Mesenchymal stem cell (in vitro differentiated cells and primary cell): Measurements from ENCODE around the gene TRAM2.

Source experiments
- DNase-seq: peaks from one replicate; pipeline ENCODE4 v3.0.0-alpha.2; 2013
- H2AFZ ChIP-seq: one replicate; pipeline ENCODE4 v1.6.1; 2013; ENCODE audit warnings: low read depth, mild to moderate bottlenecking, control low read depth, inconsistent platforms, low read length, moderate library complexity
- H2AK5ac ChIP-seq: 2 replicates; pipeline ENCODE4 v1.6.1; 2013; ENCODE audit warnings: low read length, moderate library complexity, mild to moderate bottlenecking, inconsistent platforms; ENCODE audit not compliant: severe bottlenecking
- H2BK120ac ChIP-seq: one replicate; pipeline ENCODE4 v1.6.1; 2013; ENCODE audit warnings: low read depth, mild to moderate bottlenecking, inconsistent platforms, low read length, moderate library complexity
- H2BK12ac ChIP-seq, 2 experiments: one replicate each; pipeline ENCODE4 v1.6.1; 2013; ENCODE audit warnings: inconsistent platforms in 2 of 2, low read length in 2 of 2, mild to moderate bottlenecking in 2 of 2, moderate library complexity in 2 of 2, control low read depth in 1 of 2
- H2BK15ac ChIP-seq: one replicate; pipeline ENCODE4 v1.6.1; 2013; ENCODE audit warnings: mild to moderate bottlenecking, low read depth, inconsistent platforms; ENCODE audit not compliant: poor library complexity, severe bottlenecking
- H2BK5ac ChIP-seq: 2 replicates; pipeline ENCODE4 v1.6.1; 2013; ENCODE audit warnings: low read depth, mild to moderate bottlenecking, low read length, control low read depth, inconsistent platforms; ENCODE audit not compliant: poor library complexity, severe bottlenecking
- H3K14ac ChIP-seq, 2 experiments: one replicate each; pipeline ENCODE4 v1.6.1; 2013; ENCODE audit warnings: inconsistent platforms in 2 of 2, low read length in 2 of 2, control low read depth in 1 of 2, mild to moderate bottlenecking in 1 of 2, moderate library complexity in 1 of 2
- H3K18ac ChIP-seq, 2 experiments: one replicate each; pipeline ENCODE4 v1.6.1; 2013; ENCODE audit warnings: inconsistent platforms in 2 of 2, low read length in 2 of 2, control low read depth in 1 of 2, low read depth in 1 of 2, mild to moderate bottlenecking in 1 of 2
- H3K23ac ChIP-seq, 2 experiments: one replicate each; pipeline ENCODE4 v1.6.1; 2013; ENCODE audit warnings: inconsistent platforms in 2 of 2, low read length in 2 of 2, mild to moderate bottlenecking in 2 of 2, moderate library complexity in 2 of 2, control low read depth in 1 of 2
- H3K27ac ChIP-seq: 2 replicates; pipeline ENCODE4 v1.5.1; 2013; ENCODE audit warnings: mild to moderate bottlenecking, moderate library complexity, low read length, control low read depth, inconsistent platforms; ENCODE audit not compliant: poor library complexity, severe bottlenecking
- H3K27me3 ChIP-seq, 2 experiments: 2 replicates each; pipeline versions ENCODE4 v1.6.1 to v1.7.0; 2013; ENCODE audit warnings: low read length in 2 of 2, mild to moderate bottlenecking in 2 of 2, moderate library complexity in 2 of 2, control low read depth in 1 of 2, inconsistent platforms in 1 of 2; ENCODE audit not compliant: control insufficient read depth in 1 of 2, insufficient read depth in 1 of 2
- H3K36me3 ChIP-seq, 2 experiments: 2 replicates each; pipeline versions ENCODE4 v1.6.1 to v1.7.0; 2013; ENCODE audit warnings: low read length in 2 of 2, control low read depth in 1 of 2, inconsistent platforms in 1 of 2, low read depth in 1 of 2, mild to moderate bottlenecking in 1 of 2; ENCODE audit not compliant: insufficient read depth in 2 of 2, control insufficient read depth in 1 of 2
- H3K4ac ChIP-seq, 2 experiments: one replicate each; pipeline ENCODE4 v1.6.1; 2013; ENCODE audit warnings: inconsistent platforms in 2 of 2, low read length in 2 of 2, mild to moderate bottlenecking in 2 of 2, moderate library complexity in 2 of 2, control low read depth in 1 of 2, low read depth in 1 of 2
- H3K4me1 ChIP-seq: 2 replicates; pipeline ENCODE4 v1.6.1; 2013; ENCODE audit warnings: low read depth, low read length, control low read depth; ENCODE audit not compliant: control insufficient read depth, insufficient read depth
- H3K4me2 ChIP-seq: 2 replicates; pipeline ENCODE4 v1.6.1; 2013; ENCODE audit warnings: low read length, mild to moderate bottlenecking, inconsistent platforms; ENCODE audit not compliant: poor library complexity, severe bottlenecking
- H3K4me3 ChIP-seq, 2 experiments: 2 replicates each; pipeline versions ENCODE4 v1.5.1 to v1.7.0; 2013; ENCODE audit warnings: low read length in 2 of 2, mild to moderate bottlenecking in 2 of 2, control low read depth in 1 of 2, low read depth in 1 of 2; ENCODE audit not compliant: insufficient read depth in 1 of 2
- H3K79me1 ChIP-seq: replicated peaks from 2 replicates; pipeline ENCODE4 v1.6.1; 2013; ENCODE audit warnings: mild to moderate bottlenecking, control low read depth, low read length, inconsistent platforms; ENCODE audit not compliant: poor library complexity, severe bottlenecking
- H3K9ac ChIP-seq: 2 replicates; pipeline ENCODE4 v1.7.0; 2013; ENCODE audit warnings: mild to moderate bottlenecking, low read length, moderate library complexity
- H3K9me3 ChIP-seq: 2 replicates; pipeline ENCODE4 v1.7.0; 2013; ENCODE audit warnings: mild to moderate bottlenecking, low read length; ENCODE audit not compliant: control insufficient read depth
- H4K8ac ChIP-seq: one replicate; pipeline ENCODE4 v1.6.1; 2013; ENCODE audit warnings: inconsistent platforms, mild to moderate bottlenecking, low read length, moderate library complexity
- H4K91ac ChIP-seq: one replicate; pipeline ENCODE4 v1.6.1; 2013; ENCODE audit warnings: mild to moderate bottlenecking, low read length, inconsistent platforms
- WGBS: methylation state at CpG from one replicate; pipeline ENCODE4 v1.1.7; 2013; ENCODE audit warnings: mixed read lengths; 5-methylcytosine and 5-hydroxymethylcytosine counted together

Gene TRAM2

DNA sequence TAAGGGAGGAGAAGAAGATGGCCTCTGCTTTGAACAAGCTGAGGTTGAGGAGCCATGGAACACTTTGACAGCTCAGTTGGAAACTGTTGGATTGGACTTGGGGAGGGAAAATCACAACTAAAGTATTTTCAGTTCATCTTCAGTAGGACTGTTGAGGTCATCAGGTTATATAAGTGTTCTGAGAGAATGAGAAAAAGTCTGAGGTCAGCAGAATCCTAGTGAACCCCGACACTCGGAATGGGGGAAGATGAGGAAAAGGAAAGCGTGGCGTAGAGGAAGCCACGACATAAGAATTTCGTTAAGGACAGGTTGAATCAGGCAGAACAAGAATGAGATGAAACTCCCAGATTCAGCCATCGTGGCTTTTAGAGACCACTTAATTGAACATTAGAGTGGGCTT is 4.0 kb upstream of the TRAM2 start:
- no peak overlapping the region for H4K8ac ChIP-seq
- H3K18ac ChIP-seq = peak overlapping the region in 1 of 2 experiments; percentile 79
- DNase-seq = no peak
- H3K27ac ChIP-seq = no peak overlapping the region
- no peak overlapping the region for H3K4me2 ChIP-seq
- peaks cover 2 to 35% of the 10 kb centered on the region in 2 experiments for H3K36me3 ChIP-seq
- H2BK12ac ChIP-seq = no peak overlapping the region
- no peaks in the 10 kb centered on the region for H3K79me1 ChIP-seq
- no peak overlapping the region for H2BK120ac ChIP-seq
- no peak overlapping the region for H3K23ac ChIP-seq
- 98% methylated on average over 7 of the region's 7 CpGs for WGBS
- H2BK5ac ChIP-seq = no peak overlapping the region
- no peak overlapping the region for H3K14ac ChIP-seq
- H3K4me3 ChIP-seq = no peak overlapping the region
- H2AK5ac ChIP-seq = no peak overlapping the region
- H3K9me3 ChIP-seq = no peaks in the 10 kb centered on the region
- no peak overlapping the region for H2BK15ac ChIP-seq
- no peaks in the 10 kb centered on the region for H3K27me3 ChIP-seq
- no peak overlapping the region for H2AFZ ChIP-seq
- H3K9ac ChIP-seq = no peak overlapping the region
- H3K4ac ChIP-seq = no peak overlapping the region
- H4K91ac ChIP-seq = no peak overlapping the region
- peaks cover 3% of the 10 kb centered on the region for H3K4me1 ChIP-seq

DNA sequence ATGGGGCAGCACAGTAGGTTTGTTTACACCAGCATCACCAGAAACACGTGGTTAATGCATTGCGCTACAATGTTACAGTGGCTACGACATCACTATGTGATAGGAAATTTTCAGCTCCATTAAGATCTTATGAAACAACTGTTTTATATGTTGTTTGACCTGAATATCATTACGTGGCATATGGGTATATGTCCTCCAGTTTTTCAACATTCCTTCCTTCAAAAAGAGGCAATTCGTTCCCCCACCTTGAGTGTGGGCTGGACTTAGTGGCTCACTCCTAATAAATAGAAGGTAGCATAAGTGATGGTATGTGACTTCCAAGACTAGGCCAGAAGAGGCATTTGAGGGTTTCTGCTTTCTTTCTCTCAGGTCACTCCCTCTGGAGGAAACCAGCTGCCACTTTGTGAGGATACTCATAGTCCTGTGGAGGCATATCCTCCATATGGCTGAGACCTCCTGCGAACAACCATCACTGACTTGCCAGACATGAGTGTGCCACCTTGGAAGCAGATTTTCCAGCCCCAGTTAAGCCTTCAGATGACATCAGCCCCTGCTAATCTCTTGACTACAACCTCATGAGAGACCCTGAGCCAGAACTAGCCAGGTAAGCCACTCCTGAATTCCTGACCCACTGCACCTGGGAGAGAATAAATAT is 2.3 kb upstream of the TRAM2 start:
- no peak overlapping the region for H2BK5ac ChIP-seq
- H2BK15ac ChIP-seq = no peak overlapping the region
- peaks cover 2 to 32% of the 10 kb centered on the region in 2 experiments for H3K36me3 ChIP-seq
- no peak overlapping the region for H4K8ac ChIP-seq
- H3K4me3 ChIP-seq = no peak overlapping the region
- H4K91ac ChIP-seq = no peak overlapping the region
- H2AFZ ChIP-seq = no peak overlapping the region
- peak overlapping the region in 1 of 2 experiments; percentile 66 for H2BK12ac ChIP-seq
- H3K23ac ChIP-seq = no peak overlapping the region
- no peak overlapping the region for H3K27ac ChIP-seq
- H3K4ac ChIP-seq = no peak overlapping the region
- H2BK120ac ChIP-seq = no peak overlapping the region
- WGBS = 97% methylated on average over 5 of the region's 6 CpGs
- no peak overlapping the region for H3K14ac ChIP-seq
- peaks cover 5% of the 10 kb centered on the region for H3K4me1 ChIP-seq
- DNase-seq = no peak
- no peaks in the 10 kb centered on the region for H3K27me3 ChIP-seq
- no peak overlapping the region for H2AK5ac ChIP-seq
- no peaks in the 10 kb centered on the region for H3K79me1 ChIP-seq
- no peak overlapping the region for H3K18ac ChIP-seq
- no peak overlapping the region for H3K9ac ChIP-seq
- H3K4me2 ChIP-seq = no peak overlapping the region
- no peaks in the 10 kb centered on the region for H3K9me3 ChIP-seq

DNA sequence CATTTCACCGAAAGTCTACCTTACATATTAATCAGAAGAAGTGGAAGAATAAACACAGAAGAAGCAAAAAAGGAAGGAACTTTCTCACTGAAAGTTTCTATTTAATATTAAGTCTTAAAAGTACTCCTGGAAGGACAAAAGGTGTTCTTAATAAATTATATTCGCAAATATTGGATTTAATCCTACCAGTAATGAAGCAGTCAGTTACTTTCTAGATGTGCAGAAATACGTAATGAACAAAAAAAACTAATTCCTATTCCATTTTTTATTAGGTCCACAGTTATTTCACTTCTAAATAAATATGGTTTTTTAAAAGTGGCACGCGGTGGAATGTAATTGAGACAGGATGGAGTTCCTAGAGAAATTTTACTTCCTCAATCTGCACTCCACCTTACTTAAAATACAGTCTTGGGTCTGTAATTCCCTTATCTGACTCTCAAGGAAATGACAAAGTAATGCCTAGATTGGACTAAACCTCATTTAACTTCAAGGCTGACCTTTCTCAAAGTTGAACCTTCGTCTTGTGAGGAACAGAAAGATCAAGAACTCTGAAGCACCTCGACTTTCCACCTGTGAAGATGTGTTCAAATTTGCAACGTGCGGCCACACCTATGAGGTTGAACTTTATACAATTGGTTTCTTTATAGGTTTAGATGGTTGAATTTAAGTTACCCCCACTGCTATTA is 1.1 kb upstream of the TRAM2 start:
- Histone ChIP-seq H3K14ac (no peak overlapping the region), H2BK5ac (peak overlapping the region; percentile 99), H2AFZ (no peak overlapping the region), H2BK15ac (peak overlapping the region; percentile 73), H3K4ac (peak overlapping the region in 1 of 2 experiments; percentile 93), H4K91ac (no peak overlapping the region), H3K4me3 (peak overlapping the region; percentile 72 to 89), H3K9ac (peak overlapping the region; percentile 98), H3K23ac (no peak overlapping the region), H3K79me1 (no peaks in the 10 kb centered on the region), H3K18ac (peak overlapping the region; percentile 79 to 95), H3K4me2 (peak overlapping the region; percentile 84), H2BK120ac (no peak overlapping the region), H2BK12ac (no peak overlapping the region), H2AK5ac (peak overlapping the region; percentile 90), H3K27ac (peak overlapping the region; percentile 93), H3K9me3 (no peaks in the 10 kb centered on the region), H3K27me3 (no peaks in the 10 kb centered on the region), H3K4me1 (peaks cover 11% of the 10 kb centered on the region), H4K8ac (no peak overlapping the region), H3K36me3 (peaks cover 2 to 29% of the 10 kb centered on the region in 2 experiments)
- 90% methylated on average over 4 of the region's 9 CpGs for WGBS
- no peak for DNase-seq

DNA sequence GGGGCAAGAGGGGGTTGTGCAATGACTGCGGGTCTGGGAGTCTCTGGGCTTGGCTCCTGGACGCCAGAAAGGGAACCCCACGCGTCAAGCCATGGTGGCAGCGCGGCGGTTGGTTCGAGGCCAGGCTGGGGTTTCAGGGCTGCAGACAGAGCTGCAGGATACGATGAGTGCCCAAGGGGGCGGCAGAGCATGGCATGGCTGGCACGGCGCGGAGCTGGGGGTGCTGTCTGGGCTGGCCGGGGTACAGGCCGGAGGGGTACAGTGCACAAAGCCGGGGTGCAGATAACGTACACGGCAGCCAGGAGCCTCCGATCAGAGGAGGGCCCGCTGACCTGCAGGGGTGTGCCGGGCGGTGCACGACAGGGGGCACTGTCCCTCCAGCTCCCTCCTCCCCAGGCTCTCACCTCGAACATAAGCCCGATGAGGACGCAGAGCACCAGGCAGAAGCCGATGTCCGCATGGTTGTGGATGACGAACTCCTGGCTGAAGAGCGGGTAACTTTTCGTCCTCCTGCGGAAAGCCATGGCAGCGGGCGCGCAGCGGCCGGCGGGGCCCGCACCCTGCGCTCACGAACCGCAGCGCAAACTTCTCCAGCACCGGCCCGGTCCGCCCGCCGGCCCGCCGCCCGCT is 353 bp downstream of the TRAM2 start:
- Histone ChIP-seq H3K23ac (peak overlapping the region; percentile 38 to 98), H3K4me1 (peaks cover 15% of the 10 kb centered on the region), H3K18ac (peak overlapping the region; percentile 97 to 100), H3K4me3 (peak overlapping the region; percentile 95 to 98), H2BK15ac (peak overlapping the region; percentile 88), H3K9me3 (no peaks in the 10 kb centered on the region), H4K91ac (peak overlapping the region; percentile 99), H2BK12ac (peak overlapping the region; percentile 51 to 81), H2AK5ac (peak overlapping the region; percentile 68), H3K27ac (peak overlapping the region; percentile 92), H3K79me1 (no peaks in the 10 kb centered on the region), H3K4ac (peak overlapping the region; percentile 93 to 96), H2BK120ac (peak overlapping the region; percentile 68), H3K9ac (peak overlapping the region; percentile 96), H3K14ac (peak overlapping the region in 1 of 2 experiments; percentile 100), H2AFZ (no peak overlapping the region), H3K27me3 (no peaks in the 10 kb centered on the region), H2BK5ac (peak overlapping the region; percentile 87), H4K8ac (peak overlapping the region; percentile 73), H3K4me2 (peak overlapping the region; percentile 85), H3K36me3 (peaks cover 0 to 27% of the 10 kb centered on the region in 2 experiments)
- peak; percentile 88 for DNase-seq
- WGBS = 1% methylated on average over 42 of the region's 51 CpGs
